Embryonic facial prominence (tissue), 1 donor: ENCODE results near the gene ZMIZ1.

Source experiments
- DNase-seq: peaks from one replicate; pipeline ENCODE4 v3.0.0-alpha.2; 2016; ENCODE audit errors: extremely low spot score

The ZMIZ1 gene

DNA sequence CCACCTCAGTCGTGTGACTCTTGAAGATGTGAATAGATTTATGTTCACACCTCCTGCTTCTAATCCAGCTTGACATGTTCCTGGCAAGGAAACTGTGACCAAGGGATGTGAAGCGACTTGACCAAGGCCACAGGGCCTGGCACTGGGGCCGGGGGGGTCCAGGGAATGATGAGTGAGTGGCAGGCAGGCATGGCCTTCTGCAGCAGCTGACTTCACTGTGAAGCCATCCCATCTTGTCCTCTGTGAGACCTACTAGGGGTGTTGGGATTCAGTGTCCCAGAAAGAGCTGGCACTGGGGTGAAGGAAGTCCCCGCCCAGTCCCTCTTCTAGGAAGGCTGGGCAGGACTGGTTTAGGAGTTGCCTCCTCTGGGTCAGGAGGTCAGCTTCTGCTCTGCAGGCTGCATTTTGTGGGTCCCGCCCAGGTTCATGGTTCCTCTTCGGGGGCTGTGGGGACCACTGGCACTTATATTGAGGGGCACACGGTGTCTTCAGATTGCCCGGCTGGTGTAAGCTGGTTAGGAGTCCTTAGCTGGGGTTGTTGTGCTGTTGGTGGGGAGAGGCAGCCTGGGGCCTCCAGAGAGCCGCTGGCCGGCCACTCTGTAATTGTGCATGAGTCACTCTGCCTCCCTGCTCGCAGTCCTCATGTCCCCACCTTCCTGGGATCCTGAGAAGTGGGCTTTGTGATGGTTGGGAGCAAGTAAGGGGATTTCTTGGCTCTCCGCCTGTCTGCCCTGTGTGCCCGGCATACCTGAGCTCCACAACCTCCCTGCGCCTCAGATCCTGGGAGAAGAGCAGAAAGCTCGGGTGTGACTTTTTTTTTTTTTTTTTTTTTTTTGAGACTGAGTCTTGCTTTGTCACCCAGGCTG lies 11.0 kb downstream of the ZMIZ1 start:
- no peak for DNase-seq

DNA sequence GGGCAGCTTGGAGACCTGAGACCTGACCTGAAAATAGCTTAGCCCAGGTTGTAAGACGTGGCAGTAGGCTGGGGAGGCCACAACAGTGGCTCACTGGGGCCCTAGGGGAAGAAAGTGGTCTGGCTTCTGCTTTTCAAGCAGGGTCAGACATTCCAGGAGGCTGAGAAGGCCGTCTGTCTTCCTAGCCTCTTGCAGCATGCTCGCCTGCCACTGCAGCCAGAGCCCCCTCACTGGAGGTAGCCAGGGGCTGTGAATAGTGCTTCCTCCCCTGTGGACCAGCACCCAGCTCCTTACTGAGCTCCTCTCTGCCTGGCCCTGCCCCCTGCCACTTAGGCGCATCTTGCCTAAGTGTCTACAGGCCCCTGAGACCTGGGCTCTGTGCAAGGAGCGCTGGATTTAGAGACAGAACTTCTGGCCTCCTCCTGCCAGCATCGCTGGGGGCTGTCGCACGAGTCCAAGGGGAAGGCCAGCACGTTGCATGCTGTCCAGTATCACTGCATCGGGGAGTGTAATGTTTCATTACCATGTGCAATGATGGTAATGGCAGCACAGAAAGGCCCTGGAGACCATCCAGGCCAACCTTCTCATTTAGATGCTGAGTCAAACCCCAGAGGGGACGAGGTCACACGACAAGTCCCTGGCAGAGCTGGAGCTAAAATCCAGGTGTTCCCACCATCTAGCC lies 12.7 kb downstream of the ZMIZ1 start:
- DNase-seq: no peak

DNA sequence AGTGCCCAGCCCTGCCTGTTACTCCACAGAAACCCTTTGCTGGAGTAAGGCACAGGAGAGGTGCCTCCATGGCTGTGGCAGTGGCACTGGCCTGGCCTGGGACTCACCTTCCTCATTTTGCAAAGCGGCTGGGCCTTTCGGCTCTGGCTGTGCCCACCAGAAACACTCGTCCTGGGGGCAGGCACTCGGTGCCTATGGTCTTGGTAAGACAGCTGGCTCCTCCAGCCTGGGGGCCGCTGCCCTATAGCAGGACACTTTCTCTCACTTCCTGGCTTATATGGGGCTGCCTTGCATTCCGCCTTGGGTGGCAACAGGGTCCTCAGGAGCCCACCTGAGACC lies 13.2 kb downstream of the ZMIZ1 start:
- no peak for DNase-seq

DNA sequence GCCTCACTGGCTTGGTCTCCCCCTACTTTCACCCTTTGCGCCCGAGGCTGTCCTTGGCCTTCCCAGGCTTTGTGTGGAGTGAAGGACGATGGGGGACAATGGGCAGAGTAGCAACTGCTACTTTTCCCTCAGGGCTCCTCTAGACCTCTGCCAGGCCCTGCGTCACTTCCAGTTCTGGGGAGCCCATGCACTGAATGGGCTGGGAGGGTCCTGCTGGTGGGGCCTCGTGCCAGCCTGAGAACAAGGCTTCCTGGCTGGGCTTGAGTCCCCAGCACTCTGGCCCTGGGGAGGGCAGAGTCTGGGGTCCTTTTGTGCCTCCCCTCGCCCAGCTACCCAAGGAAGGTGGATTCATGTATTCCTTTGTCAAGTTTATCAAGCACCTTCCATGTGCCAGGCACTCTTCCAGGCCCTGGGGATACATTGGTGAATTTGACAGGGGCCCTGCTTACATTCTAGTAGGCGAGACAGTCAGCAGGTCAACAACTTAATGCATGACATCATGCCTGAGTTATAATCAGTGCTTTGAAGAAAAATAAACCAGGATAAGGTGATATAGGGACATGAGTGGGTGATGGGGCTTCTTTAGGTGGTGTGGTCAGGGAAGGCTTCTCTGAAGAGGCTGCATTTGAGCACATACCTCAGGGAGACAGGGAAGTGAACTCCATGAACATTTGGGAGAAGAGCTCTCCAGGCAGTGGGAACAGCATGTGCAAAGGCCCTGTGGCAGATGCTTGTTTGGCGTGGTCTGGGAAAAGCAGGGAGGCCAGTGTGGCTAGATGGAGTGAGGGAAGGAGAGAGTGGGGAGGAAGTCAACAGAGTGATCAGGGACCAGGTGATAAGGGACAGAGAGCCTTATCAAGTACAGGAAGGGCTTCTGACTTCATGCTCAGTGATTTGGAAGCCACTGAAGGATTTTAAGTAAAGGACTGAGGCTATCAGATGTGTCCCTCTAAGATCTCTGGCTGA lies 14.1 kb downstream of the ZMIZ1 start:
- DNase-seq: no peak

DNA sequence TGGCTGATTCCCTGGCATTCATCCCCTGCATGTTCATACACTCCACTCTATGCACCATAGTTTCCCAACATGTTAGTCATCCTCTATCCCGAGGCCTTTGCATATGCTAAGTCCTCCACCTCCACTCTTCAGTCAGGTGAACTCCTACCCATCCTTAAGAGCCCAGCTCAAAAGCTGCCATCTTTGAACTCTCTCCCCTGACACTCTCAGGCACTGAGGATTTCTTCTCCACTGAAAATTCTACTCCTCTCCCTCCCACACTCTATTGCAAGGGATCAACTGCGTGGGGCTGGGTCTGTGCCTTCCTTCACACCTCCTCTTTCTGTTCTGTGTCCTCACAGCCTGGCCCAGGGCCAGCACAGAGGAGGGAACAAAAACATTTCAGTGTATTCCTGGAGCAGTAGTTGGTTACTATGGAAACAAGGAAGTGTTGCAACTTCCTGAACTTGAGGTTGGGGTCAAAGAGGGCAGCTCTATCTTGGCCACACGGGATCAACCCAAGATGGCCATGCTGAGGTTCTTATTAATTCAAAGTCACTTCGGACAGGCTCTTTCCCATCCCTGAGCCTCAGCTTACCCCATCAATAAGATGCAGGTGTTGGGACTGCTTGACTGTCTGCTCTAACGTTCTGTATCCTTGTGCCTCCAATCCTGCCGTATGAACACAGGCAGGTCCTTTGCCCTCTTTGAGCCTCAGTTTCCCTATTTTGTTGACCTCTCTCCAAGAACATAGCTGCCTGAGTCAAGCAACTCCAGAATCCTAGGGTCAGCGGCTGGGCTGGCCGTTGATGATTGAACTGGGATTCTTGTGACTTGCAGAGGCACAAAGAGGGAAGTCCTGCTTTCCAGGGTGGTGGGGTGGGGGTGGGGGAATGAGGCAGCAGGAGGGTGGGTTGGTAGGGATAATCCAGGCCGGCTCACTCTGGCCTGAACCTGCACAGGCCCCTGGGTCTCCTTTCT lies 15.5 kb downstream of the ZMIZ1 start:
- DNase-seq: no peak

DNA sequence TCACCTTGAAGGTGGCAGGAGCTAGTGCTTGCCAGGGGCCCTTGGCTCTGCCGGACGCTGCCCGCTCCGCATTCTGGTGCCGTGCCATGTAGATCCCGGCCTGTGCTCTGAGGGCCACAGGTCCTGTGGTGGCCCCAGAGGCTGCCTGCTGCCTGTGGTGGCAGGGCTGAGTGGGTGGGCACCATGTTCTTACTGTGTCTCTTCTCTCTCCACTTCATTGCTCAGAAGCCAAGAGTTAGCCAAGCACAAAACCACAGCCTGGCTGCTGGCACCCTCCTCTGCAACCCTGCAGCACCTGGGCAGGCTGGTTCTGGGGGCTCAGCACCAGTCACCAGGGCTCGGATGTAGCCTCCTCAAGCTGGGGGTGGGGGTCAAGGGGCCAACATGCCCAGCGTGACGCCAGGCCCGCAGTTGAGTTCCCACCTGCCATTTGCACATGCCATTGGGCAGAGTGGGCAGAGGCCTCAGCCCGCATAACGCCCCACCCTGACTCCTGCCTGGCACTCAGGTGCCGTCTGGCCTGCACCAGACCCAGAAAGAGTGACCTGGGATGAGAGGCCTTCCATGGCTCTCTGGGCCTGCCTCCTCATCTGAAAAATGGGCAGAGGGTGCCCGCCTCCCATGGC lies 16.3 kb downstream of the ZMIZ1 start:
- no peak for DNase-seq

DNA sequence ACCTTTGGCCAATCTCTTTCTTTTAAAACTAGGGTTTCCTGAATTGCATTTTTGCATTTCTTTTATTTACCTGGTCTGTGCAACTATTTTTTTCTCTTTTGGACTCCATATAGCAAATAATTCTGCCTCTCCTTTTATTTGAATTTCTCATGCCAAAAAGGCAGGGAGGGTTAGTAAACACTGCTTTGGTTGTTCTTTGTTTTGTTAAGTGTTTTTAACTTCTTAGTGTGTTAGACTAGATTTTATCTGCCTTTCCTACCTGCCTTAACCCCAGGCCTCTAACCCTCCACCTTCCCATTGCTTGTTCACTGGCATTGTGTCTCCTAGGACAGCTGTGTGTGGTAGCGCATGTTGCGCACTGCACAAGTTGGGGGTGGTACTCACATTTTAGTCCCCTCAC lies 18.1 kb downstream of the ZMIZ1 start:
- DNase-seq: no peak

DNA sequence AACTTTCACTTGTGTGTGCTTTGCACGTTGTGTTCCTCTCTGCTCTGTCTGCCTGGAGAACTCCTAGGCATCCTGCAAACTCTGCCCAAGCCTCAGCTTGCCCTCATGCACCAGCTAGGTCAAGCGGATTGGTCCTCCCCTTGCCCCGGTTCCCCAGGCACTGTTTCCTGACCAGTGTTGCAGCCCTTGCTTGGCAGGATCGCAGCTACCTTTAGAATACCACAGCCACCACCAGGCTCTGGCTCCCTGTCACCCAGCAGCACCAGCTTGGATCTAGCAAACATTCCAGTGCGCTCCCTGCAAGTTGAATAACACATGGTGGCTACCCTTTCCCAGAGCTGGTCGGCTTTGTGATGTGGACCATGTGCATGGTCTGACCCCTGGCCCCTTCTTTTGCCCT lies 19.0 kb downstream of the ZMIZ1 start:
- no peak for DNase-seq

DNA sequence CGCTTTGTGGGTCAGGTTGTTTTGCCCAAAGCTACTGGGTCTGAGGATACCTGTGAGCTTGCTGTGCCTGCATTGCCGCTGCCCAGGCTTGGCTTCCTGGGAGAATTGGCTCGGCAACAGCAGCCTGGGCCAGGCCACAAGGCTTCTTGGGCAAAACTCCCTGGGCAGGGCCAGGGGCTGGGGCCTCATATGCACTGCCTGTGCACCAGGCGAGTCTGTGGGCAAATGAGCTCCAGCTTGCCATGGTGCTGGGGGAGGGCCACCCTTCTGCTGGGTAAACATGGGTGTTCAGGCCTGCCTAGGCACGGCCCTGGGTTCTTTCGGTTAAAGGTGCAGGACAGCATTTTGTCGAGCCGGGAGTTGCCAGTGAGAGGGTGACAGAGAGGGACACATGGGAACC lies 19.4 kb downstream of the ZMIZ1 start:
- no peak for DNase-seq

DNA sequence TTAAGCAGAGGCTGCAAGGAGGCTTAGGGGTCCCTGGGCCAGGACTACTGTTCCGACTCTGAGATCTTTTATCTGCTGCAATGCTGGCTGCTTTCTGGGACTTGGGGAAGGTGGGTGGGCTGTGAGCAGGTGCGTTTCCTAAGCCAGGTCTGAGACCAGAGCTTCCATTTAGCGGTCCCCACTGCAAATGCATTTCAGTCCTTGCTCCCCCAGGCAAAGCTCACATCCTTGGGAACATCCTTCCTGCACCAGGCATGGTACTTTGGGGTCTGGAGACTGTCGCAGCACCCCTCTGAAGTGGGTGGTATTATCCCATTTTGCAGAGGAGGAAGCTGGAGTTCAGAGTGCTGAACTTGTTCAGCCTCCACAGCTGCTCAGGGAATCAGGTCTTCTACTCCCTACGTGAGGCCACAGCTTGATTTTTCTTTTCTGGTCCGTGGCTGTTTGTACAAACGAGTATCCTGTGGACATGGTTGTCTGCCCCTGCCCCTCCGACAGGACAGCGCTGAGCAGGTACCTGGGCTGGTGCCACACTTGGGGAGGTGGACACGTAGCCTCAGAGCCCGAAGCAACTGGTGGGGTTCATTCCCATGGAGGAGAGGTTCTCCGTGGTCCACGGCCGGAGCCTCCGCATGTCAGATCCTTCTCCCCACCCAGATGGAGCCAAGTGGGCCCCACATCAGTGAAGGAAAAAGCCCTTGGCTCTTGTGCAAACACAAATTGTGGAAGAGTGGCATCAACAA lies 20.0 kb downstream of the ZMIZ1 start:
- no peak for DNase-seq

DNA sequence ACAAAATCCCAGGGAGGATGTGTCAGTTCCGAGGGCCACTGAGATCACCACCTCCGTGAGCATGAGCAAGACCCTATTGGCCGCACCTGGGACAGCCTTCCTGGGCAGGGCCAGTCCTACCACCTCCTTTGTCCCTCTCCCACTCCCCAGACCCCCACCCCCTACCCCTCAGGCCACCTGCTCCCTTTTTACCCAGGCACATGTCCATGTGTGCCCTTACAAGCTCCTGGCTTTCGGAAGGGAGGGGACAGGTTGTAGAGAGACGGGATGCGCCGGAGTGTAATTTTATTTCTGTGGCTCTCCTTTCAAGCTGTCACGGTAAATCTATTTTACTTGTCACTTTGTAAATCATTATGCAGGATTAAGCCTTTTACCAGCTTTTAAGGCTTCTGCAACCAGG lies 20.9 kb downstream of the ZMIZ1 start:
- DNase-seq: no peak

DNA sequence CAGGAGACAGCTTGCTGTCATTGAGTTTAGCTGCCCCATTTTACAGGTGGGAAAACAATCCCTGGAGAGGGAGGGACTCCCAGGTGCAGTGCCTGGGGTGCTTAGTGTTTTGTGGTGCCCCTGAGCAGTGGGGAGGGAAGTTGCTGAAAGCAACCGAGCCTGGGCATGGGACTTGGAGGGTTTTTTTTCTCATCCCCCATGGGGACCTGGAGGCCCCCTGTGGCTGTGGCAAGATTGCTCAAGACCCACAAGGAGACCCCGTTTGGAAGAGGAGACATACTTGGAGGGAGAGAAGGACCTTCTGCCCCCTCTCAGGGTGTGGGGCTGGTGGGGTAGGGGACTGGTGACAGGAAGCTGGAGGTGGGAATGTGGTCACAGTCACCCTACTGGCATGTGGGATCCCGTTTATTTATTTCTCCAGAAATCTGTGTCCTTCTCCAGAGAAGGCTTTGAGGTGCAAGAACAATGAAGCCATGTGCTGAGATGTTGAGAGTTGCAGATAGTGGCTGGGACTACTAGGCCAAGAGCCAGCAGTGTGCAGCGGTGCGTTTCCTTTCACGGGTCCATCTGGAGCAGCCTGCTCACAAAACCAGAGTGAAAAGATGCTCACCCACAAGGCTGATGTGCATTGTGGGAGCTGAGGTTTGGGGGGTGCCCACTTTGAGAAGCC lies 21.5 kb downstream of the ZMIZ1 start:
- DNase-seq: no peak

DNA sequence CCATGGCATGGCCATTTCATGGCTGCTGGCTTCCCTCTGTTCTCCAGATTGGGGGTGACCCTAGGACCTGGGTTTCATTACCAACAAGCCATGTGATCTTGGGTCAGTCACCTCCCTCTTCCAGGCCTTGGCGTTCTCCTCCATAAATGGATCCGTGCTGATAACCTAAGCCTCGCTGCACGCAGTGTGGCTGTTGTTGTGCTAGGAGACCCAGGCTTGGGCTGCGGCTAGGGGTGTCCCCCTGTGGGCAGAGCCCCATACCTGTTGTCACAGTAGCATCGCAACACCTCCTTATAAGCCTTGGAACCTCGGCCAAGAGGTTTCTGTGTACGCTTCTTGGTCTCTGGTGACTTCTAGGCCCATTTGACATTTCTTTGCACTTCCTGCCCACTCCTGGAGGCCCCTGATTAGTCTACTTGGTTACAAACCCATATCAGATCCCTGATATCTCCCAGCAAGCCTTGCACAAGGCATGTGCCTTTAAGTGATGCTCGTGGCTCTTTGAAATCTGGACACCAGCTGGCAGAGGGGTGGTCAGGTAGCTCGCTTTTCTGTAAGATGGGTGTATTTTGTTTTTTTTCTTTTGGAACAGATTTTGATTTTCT lies 23.6 kb downstream of the ZMIZ1 start:
- no peak for DNase-seq

DNA sequence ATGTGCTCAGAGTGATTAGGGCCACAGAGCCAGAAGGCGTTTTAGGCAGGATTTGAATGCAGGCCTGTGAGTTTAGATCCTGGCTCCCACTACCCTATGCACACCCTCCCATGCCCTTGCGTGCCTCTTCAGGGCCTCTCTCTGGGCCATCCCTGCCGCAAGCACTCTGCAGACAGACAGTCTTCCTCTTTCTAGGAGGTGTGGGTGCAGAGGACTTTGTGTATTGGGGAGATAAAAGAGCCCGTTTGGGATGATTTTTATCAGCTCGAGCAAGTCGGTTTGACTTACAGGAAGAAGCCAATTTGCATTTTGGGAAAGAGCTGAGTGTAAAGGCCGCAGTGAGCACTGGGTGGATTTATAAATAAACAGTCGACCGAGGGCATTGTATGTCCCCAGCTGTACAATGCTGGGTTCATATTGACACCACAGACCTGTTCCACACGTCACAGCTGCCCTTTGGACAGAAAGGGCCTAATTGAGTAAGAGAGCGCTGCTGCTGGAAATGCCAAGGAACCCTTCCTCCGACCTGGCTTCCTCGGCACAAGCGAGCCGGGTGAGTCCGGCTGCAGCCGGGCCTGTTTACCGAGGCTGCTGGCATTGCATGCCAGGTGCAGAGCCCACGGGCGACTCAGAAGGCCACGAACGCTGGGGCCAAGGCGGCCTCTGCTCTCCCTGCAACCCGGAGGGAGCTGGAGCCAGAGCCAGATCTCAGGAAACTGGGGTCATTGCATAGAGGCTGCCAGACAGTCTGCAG lies 25.1 kb downstream of the ZMIZ1 start:
- no peak for DNase-seq

DNA sequence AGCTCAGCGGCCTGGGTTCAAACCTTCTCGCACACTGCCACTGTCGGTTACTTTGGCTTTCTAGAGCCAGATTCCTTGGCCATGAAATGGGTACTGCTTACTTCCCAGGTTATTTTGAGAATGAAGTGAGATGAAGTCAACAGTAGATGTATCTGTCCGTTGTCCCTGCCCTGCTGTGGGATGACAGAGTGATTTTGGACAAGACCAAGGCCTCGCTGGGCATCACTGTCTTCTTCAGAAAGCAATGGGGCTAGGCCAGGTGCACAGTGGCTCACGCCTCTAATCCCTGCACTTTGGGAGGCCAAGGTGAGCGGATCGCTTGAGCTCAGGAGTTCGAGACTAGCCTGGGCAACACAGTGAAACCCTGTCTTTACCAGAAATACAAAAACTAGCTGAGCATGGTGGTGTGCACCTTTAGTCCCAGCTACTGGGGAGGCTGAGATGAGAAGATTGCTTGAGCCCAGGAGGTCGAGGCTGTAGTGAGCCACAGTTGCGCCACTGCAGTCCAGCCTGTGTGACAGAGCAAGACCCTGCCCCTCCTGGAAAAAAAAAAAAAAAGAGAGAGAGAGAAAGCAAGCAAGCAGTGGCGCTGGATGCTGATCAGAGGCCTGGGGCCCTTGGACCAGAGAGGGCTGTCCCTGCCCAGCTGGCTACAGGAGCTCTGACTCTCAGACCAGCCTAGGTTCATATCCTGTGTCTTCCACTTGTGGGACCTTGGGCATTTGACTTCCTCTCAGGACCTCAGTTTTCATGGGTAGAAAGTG lies 25.8 kb downstream of the ZMIZ1 start:
- DNase-seq: no peak

DNA sequence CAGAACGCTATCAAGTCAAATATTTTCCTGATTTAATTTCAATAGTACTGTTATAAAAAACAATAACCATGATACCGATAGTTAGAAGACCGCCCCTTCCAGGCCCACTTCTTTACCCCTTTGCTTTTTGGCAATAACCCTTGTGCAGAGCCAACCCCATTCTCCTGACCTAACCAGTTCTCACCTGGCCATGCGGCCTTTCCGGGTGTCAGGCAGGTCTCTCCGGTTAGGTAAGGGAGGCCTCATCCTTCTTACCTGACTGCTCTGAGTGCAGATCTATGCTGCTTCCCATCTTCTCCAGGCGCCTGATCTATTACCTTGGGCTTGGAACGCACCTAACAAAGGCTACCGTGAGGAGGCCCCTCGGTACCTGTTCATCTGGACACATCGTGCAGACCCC lies 26.6 kb downstream of the ZMIZ1 start:
- DNase-seq: no peak

DNA sequence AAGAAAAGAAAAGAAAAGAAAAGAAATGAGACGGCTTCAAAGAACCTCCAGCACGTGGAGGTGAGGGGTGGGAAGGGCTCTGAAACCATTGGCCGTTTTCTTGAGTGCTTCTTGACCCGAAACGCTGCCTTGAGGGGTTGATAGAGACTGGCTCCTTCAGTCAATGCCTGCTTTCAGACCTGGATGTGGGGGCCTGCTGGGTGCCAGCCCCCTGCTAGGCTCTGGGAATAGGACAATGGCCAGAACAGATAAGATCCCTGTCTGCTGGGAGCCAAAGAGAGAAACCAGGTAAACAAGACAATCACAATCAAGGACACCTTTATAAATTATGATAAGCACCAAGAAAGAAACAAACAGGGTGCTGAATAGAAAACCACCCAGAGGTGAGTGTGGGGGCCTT lies 27.7 kb downstream of the ZMIZ1 start:
- DNase-seq: no peak
